SK-N-SH treated with all-trans-retinoic acid at 6 μM for 48 hours (cell line): ENCODE data around the gene FBXO42.

Experiments
- ATAC-seq: fragments of 200-7000 bp; cut with Tn5 transposase; 3 replicates; pipeline ENCODE4 v1.9.1; 2020; ENCODE audit warnings: mild to moderate bottlenecking, moderate library complexity
- ARNTL ChIP-seq: fragments of 450-650 bp; formaldehyde crosslinking; IDR thresholded peaks from 2 replicates; pipeline ENCODE4 v1.5.0; 2020; ENCODE audit warnings: low read depth, mild to moderate bottlenecking, moderate library complexity, borderline replicate concordance
- BACH2 ChIP-seq: fragments of 250-450 bp; sonication (Bioruptor Pico); IDR thresholded peaks from 2 replicates; pipeline ENCODE4 v1.9.0; 2021; ENCODE audit warnings: mild to moderate bottlenecking, borderline replicate concordance
- CREB5 ChIP-seq: fragments of 250-450 bp; sonication (Bioruptor Pico); IDR thresholded peaks from 2 replicates; pipeline ENCODE4 v1.5.1; 2020; ENCODE audit warnings: low read depth, mild to moderate bottlenecking, moderate library complexity
- CSDC2 ChIP-seq: fragments of 250-450 bp; sonication (Bioruptor Pico); IDR thresholded peaks from 2 replicates; pipeline ENCODE4 v1.5.0; 2020; ENCODE audit warnings: mild to moderate bottlenecking, moderate library complexity
- CSRNP3 ChIP-seq: fragments of 250-450 bp; sonication (Bioruptor Pico); IDR thresholded peaks from 2 replicates; pipeline ENCODE4 v1.5.1; 2021; ENCODE audit warnings: mild to moderate bottlenecking, moderate library complexity
- ESRRG ChIP-seq: fragments of 250-450 bp; sonication (Bioruptor Pico); IDR thresholded peaks from 2 replicates; pipeline ENCODE4 v1.6.1; 2021; ENCODE audit warnings: mild to moderate bottlenecking
- GLIS3 ChIP-seq: fragments of 250-450 bp; sonication (Bioruptor Pico); IDR thresholded peaks from 2 replicates; pipeline ENCODE4 v1.5.0; 2020; ENCODE audit warnings: mild to moderate bottlenecking, moderate library complexity
- ISL1 ChIP-seq: fragments of 250-450 bp; sonication (Bioruptor Pico); IDR thresholded peaks from 2 replicates; pipeline ENCODE4 v2.1.2; 2022; ENCODE audit warnings: mild to moderate bottlenecking, moderate library complexity
- OSR1 ChIP-seq: fragments of 250-450 bp; sonication (Bioruptor Pico); IDR thresholded peaks from 2 replicates; pipeline ENCODE4 v1.8.0; 2022; ENCODE audit warnings: moderate library complexity, mild to moderate bottlenecking, inconsistent platforms
- PATZ1 ChIP-seq: fragments of 250-450 bp; sonication (Bioruptor Pico); IDR thresholded peaks from 2 replicates; pipeline ENCODE4 v1.8.0; 2020; ENCODE audit warnings: mild to moderate bottlenecking, moderate library complexity, borderline replicate concordance
- POU6F1 ChIP-seq: fragments of 250-450 bp; sonication (Bioruptor Pico); IDR thresholded peaks from 2 replicates; pipeline ENCODE4 v1.8.0; 2021; ENCODE audit warnings: low read depth, mild to moderate bottlenecking, moderate library complexity, borderline replicate concordance
- PPARA ChIP-seq: fragments of 250-450 bp; sonication (Bioruptor Pico); IDR thresholded peaks from 2 replicates; pipeline ENCODE4 v1.5.0; 2020; ENCODE audit warnings: mild to moderate bottlenecking, borderline replicate concordance
- RARB ChIP-seq: fragments of 250-450 bp; sonication (Bioruptor Pico); IDR thresholded peaks from 2 replicates; pipeline ENCODE4 v1.8.0; 2021; ENCODE audit warnings: mild to moderate bottlenecking, moderate library complexity
- SNAI2 ChIP-seq: fragments of 250-450 bp; sonication (Bioruptor Pico); IDR thresholded peaks from 2 replicates; pipeline ENCODE4 v1.5.0; 2020; ENCODE audit warnings: mild to moderate bottlenecking, moderate library complexity
- TCF4 ChIP-seq: fragments of 250-450 bp; sonication (Bioruptor Pico); IDR thresholded peaks from 2 replicates; pipeline ENCODE4 v1.8.0; 2021; ENCODE audit warnings: mild to moderate bottlenecking, moderate library complexity, borderline replicate concordance
- TOX ChIP-seq: fragments of 250-450 bp; sonication (Bioruptor Pico); IDR thresholded peaks from 2 replicates; pipeline ENCODE4 v1.8.0; 2021; ENCODE audit warnings: mild to moderate bottlenecking, moderate library complexity, borderline replicate concordance
- TSHZ2 ChIP-seq: fragments of 250-450 bp; sonication (Bioruptor Pico); IDR thresholded peaks from 2 replicates; pipeline ENCODE4 v1.5.0; 2020; ENCODE audit warnings: mild to moderate bottlenecking, moderate library complexity
- ZC3H10 ChIP-seq: fragments of 250-450 bp; sonication (Bioruptor Pico); IDR thresholded peaks from 2 replicates; pipeline ENCODE4 v1.5.1; 2021; ENCODE audit warnings: mild to moderate bottlenecking, moderate library complexity
- ZFP3 ChIP-seq: fragments of 250-450 bp; sonication (Bioruptor Pico); IDR thresholded peaks from 2 replicates; pipeline ENCODE4 v1.5.0; 2020; ENCODE audit warnings: mild to moderate bottlenecking, moderate library complexity
- ZFP30 ChIP-seq: fragments of 450-650 bp; formaldehyde crosslinking; IDR thresholded peaks from 2 replicates; pipeline ENCODE4 v1.5.0; 2022; ENCODE audit warnings: mild to moderate bottlenecking, moderate library complexity
- ZNF565 ChIP-seq: fragments of 450-650 bp; formaldehyde crosslinking; conservative IDR thresholded peaks from 2 replicates; pipeline ENCODE4 v1.5.0; 2020; ENCODE audit warnings: low read depth, mild to moderate bottlenecking, moderate library complexity
- ZNF70 ChIP-seq: fragments of 450-650 bp; formaldehyde crosslinking; IDR thresholded peaks from 2 replicates; pipeline ENCODE4 v1.5.0; 2020; ENCODE audit warnings: mild to moderate bottlenecking, moderate library complexity
- ZNF8 ChIP-seq: fragments of 450-650 bp; formaldehyde crosslinking; IDR thresholded peaks from 2 replicates; pipeline ENCODE4 v1.5.0; 2020; ENCODE audit warnings: mild to moderate bottlenecking, moderate library complexity

The FBXO42 gene

GRCh38 chr1:16354619-16355018 is 2.3 kb upstream of the FBXO42 start:
- no peak for TF ChIP-seq CSDC2
- no peak for TF ChIP-seq PPARA (CRISPR knock-in tag)
- no peak for TF ChIP-seq OSR1 (CRISPR knock-in tag)
- TF ChIP-seq ZC3H10 (CRISPR knock-in tag): no peak
- TF ChIP-seq ARNTL (CRISPR knock-in tag): no peak
- TF ChIP-seq ISL1 (CRISPR knock-in tag): no peak
- TF ChIP-seq CREB5 (CRISPR knock-in tag): no peak
- TF ChIP-seq SNAI2: no peak
- no peak for TF ChIP-seq ZFP30 (CRISPR knock-in tag)
- TF ChIP-seq, all 23 proteins: peak for 0

GRCh38 chr1:16352842-16353535 is 709 bp upstream of the FBXO42 start:
- no peak for ATAC-seq
- TF ChIP-seq ZNF565 (no peak), CREB5 (CRISPR knock-in tag) (0 out of 2 replicates have a peak, but pooled peaks have one; percentile 2), SNAI2 (no peak), TSHZ2 (no peak), POU6F1 (no peak), OSR1 (CRISPR knock-in tag) (no peak), GLIS3 (CRISPR knock-in tag) (no peak), CSRNP3 (CRISPR knock-in tag) (0 out of 2 replicates have a peak, but pooled peaks have one; percentile 27), RARB (CRISPR knock-in tag) (no peak), TCF4 (CRISPR knock-in tag) (no peak)

More at GRCh38 chr1:16354619-16355018, 2.3 kb upstream of the FBXO42 start:
- ATAC-seq: no peak

- TF ChIP-seq TCF4 (CRISPR knock-in tag) (no peak), PATZ1 (CRISPR knock-in tag) (no peak), CSDC2 (no peak), ISL1 (CRISPR knock-in tag) (no peak), ZNF8 (no peak), ZFP30 (CRISPR knock-in tag) (no peak), PPARA (CRISPR knock-in tag) (no peak), ZNF70 (CRISPR knock-in tag) (no peak), ZNF565 (no peak), ZFP3 (no peak), ESRRG (CRISPR knock-in tag) (no peak), TOX (CRISPR knock-in tag) (no peak), POU6F1 (no peak), BACH2 (CRISPR knock-in tag) (no peak)
- TF ChIP-seq, all 23 proteins: peak for 0
- peak; percentile 36 for ATAC-seq
Observed at GRCh38 chr1:16351456-16351993, 755 bp downstream of the FBXO42 start.
